ENCODE measurements around the gene RAB8B.

- TF ChIP-seq EZH2 (IDR thresholded peaks at IDR 0.05; ENCODE audit: borderline replicate concordance, insufficient read depth, low read length, poor library complexity, severe bottlenecking) (no peak), SMC3 (conservative IDR thresholded peaks at IDR 0.05; ENCODE audit: poor library complexity) (no peak), MXI1 (conservative IDR thresholded peaks at IDR 0.05; ENCODE audit: poor library complexity, severe bottlenecking) (no peak)
- TF ChIP-seq, protein P1, sequence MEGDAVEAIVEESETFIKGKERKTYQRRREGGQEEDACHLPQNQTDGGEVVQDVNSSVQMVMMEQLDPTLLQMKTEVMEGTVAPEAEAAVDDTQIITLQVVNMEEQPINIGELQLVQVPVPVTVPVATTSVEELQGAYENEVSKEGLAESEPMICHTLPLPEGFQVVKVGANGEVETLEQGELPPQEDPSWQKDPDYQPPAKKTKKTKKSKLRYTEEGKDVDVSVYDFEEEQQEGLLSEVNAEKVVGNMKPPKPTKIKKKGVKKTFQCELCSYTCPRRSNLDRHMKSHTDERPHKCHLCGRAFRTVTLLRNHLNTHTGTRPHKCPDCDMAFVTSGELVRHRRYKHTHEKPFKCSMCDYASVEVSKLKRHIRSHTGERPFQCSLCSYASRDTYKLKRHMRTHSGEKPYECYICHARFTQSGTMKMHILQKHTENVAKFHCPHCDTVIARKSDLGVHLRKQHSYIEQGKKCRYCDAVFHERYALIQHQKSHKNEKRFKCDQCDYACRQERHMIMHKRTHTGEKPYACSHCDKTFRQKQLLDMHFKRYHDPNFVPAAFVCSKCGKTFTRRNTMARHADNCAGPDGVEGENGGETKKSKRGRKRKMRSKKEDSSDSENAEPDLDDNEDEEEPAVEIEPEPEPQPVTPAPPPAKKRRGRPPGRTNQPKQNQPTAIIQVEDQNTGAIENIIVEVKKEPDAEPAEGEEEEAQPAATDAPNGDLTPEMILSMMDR (IDR thresholded peaks at IDR 0.05; ENCODE audit: poor library complexity, severe bottlenecking) = no peak
These were observed 33.9 kb upstream of the RAB8B start for GRCh38 chr15:63155486-63155885.

Measured in neural cell (in vitro differentiated cells).